Stimulated activated naive CD8-positive, alpha-beta T cell treated with anti-CD3 and anti-CD28 coated beads, Interleukin-15, Interleukin-2, amounts not matched to agents 100 U/mL and 50 U/mL, for 24 hours (primary cell): ENCODE results near the gene PYGO2.

ENCODE experiments used
- ATAC-seq: fragments of 150-1000 bp; cut with Tn5 transposase; one replicate; pipeline ENCODE4 v1.10.0; 2021
- DNase-seq: peaks from one replicate; pipeline ENCODE4 v3.0.0; 2021

Gene PYGO2

DNA sequence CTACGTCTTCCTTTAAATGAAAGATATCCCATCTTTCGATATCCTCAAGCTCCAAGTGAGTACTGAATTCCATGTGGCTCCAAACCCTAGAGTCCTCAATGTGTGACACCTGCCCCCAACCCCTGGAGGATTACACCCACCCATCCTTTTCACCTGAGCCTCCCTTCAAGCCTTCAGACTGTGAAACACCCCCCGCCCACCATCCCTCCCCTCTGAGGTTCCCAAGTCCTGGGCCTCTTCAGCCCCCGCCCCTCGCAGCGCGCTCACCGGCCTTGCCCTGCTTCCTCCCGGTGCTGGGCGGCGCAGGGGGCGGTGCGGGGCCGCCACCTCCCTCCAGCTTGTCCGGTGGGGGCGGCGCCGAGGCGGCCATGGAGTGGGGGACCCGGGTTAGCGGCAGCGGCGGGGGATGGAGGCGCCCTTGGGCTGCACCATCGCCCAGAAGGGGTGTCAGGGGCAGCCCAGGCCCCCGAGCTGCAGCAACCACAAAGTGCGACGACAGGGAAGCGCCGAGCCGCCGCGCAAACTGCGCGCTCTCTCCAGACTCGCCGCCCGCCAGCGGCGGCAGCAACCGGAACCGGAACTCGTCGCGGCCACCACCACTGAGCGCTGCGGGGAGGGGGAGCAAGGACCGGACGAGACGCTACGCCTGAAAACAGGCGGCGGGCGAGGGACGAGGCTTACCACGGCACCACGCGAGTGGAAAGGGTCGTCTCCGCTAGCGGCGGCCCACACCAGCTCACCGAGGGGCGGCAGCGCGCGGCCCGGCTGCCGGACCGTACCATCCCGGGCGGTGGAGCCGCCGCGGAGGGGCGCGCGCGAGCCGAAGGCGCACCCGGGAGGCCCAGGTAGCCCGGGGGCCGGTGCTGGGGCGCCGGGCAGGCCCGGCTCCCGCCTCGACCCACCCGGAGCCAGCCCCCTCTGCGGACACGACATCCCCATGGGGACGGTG is at the start of gene PYGO2:
Gene PYGO2, minus strand, starts transcription at position 576 of the 949 bp plus-strand sequence. Its CDS starts 206 bp downstream, at position 370.
- peak; percentile 88 for DNase-seq
- ATAC-seq, result peak; percentile 85

DNA sequence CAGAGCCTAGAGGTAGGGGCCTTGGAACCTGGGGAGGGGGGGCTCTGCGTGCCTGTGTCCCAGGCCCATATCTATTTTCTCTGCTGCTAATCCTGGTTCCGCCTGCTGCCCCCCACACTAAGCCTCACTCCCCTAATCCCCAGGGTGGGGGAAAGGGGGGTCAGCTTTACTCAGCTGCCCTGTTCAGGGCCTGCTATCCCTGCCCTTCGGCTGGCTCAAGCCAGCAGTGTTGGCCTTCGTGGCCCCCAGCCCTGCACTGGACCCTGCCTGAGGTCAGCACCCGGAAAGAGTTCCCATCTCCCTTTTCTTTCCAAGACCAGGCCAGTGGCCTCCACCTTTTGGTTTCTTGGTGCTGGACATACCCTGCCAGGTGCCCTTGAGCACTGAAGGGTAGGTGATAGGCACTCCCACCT is 49.4 kb upstream of the PYGO2 start:
- ATAC-seq, result no peak
- DNase-seq, result no peak

DNA sequence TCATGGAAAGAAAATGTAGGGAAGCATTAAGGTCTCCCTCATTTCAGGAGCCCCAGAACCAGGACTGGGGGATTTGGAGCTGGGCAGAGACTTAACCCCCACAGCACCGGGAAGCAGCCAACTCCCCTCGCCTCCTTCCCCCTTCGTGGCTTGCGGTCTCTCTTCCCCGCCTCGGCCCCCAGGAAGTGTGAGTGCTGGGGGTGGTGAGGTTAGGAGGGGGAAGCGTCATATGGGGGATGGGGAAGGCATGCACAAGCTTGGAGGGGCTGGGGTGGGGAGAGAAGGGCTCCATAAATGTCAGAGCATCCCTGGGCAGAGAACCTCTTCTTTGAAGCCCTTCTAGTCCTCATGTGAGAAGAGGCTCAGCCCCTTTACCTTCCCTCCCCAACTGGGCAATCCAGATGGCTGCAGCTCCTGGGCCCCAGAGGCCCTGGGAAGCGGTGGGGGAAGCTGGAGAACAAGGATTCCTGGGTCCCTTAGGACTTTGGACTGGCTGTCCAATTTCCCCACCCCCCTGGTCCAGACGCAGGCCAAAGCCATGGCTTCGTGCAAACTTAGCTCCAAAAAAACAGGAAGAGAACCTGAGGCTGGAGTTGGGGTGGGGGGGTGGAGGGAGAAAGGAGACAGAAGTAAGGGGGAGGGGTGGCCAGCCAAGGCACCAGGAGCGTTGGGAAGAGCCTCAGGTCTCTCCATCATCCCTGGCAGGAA is 48.8 kb upstream of the PYGO2 start:
- no peak for DNase-seq
- no peak for ATAC-seq

DNA sequence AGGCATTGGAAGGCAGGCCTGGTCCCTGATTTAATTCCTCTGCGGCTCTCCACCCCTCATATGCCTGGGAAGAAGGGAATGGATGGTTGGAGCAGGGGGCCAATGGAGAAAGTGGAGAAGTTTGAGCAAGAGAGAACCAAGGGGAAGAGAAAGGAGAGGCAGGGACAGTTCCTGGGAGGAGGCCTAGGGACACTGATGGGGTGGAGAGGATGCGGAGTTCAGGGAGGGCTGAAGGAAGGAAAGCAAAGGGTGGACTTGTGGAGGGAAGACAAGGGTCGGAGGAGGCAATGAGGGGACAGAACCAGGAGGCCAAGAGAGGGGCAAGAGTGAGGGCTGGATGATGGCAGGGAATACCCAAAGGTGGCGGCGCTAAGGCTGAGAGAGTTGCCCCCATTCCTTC is 48.2 kb upstream of the PYGO2 start:
- ATAC-seq (no peak), DNase-seq (no peak)

- DNase-seq, result no peak
- no peak for ATAC-seq
Measured at GRCh38 chr1:155009221-155009711, 47.7 kb upstream of the PYGO2 start.

DNA sequence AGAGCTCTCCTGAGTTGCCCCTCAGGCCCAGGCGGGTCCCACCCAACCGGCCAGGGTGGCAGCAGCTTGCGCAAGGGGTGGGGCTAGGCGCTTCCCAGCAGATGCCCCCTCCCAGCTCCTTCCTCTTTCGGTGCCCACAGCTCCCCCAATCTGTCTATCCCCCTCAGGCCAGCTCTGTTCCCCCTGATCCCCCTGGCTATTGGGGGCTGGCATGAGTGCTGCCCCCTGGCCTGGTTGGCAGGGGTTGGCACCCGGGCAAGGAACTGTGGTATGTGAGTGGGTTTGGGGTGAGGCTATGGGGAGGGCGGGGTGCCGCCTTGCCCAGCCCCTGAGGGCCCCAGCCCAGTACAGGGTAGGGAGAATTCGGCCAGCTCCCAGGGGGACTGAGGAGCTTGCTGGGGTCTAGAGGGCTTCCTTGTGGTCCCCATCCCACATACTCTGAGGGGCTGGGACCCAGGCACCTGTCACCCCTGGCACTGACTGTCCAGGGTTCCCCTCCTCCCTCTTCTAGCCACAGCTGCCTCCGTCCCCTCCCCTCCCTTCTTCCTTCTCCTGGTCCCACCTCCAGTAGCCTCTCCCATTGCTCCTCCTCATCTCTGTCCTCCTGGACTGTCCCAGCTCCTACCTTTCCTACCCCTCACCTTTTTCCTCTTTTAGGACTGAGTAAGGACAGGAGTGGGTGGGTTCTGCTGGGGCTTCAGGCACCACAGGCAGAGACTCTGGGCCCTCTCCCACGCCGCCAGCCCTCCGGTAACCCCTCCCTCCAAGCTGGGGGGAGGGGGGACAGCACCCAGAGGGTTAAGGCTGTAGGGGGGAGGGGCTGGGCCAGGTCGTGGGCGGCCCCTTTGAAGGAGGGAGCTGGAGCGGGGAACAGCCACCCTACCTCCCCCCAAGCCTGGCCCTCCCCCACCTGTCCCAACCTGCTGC is 46.7 kb upstream of the PYGO2 start:
- ATAC-seq (no peak), DNase-seq (no peak)

- no peak for ATAC-seq
- no peak for DNase-seq
Measured at GRCh38 chr1:155007251-155007828, 45.8 kb upstream of the PYGO2 start.

DNA sequence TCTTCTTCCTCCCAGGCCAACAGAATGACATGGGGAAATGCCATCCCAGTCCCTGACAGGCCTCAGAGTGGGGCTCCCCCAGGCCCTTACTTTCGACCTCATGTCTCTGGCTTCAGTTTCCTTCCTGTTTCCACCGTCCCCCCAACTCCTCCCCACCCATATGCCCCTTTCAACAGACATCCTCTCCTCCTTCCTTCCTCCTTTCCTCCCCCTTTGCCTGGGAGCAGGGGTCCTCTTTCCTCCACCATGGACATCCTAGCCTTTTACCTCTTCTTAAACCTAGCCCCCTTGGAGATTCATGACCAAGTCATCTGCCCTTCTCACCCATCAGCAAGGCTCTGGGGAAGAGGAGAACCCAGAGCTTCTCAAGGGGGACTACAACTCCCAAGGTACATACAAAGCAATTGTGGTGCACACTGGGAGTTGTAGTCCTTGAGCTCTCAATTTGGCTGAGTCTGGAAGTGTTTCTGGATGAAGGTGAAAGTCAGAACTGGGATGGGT is 45.1 kb upstream of the PYGO2 start:
- DNase-seq (peak; percentile 66), ATAC-seq (peak; percentile 51)

DNA sequence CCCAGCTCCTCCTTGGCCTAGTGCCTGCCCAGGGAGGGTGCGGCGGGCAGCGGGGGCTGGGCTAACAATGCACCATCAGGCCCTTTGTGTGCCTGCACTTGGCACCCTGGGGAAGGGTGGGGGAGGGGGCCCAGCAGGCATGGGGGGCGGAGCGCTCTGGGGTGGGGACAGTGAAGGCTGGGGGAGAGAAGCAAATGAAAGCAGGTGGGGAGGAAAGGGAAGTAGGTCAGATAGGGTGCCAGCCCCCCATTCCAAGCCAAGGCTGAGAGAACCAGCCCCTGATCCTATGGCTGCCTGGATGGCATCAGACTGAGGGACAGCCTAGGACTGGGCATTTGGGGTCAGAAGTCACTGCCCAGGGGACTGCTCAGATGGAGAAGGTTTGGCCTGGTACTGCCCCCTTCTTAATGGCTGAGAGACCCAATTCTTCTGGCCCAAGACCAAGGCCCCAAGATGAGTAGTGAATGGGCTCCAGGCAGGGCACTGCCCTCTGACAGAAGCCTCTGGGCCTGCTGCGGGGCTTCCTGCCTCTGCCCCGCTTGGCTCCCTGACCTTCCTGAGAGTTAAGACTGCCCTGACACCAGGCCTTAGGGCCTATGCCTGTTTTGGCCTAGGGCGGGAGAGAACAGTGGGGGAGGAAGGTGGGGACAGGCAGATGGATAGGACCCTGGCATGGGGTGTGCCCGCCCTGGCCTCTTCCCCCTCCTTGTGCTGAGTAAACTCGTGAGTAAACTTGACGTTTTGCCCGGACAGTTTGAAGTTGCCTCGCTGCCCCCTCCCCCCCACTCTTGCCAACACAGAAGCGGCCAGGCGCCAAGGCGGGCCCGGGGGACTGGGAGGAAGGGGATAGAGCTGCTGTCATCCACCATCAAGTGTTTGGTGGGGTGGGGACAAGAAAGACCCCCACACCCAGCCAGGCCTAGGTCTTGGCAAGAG is 43.8 kb upstream of the PYGO2 start:
- DNase-seq, result no peak
- ATAC-seq, result no peak

DNA sequence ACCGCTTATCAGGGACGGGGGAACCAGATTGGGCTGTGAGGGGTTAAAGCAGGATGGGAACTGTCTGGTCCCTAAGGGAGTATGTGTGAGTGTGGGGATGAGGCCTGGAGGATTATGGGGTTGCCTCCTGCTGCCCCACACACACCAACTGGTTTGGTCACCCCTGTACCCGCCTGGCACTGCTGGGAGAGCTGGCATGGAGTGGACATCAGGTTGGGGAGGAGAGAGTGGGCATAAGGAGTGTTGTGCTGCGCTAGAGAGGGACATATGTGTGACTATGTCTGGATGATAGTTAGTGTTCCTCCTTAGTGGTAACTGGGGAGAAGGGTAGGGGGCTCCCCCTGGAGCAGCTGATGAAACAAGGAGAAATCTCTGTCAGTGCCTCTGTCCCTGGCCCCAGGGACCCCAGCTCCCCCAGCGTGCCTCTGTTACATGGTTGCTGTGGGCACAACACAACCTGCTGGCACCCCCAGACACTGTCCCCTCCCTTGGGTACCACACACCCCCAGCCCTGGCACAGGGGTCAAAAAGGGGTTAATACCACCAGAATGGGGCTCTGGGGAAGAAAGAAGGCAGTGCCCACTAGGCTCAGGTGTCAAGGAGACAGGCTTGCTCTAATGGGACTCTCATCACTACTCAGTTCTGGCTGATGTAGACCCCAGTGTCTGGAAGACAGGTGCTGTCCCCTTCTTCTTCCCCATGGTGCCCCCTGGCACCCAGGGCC is 42.9 kb upstream of the PYGO2 start:
- ATAC-seq (no peak), DNase-seq (no peak)

- ATAC-seq, result no peak
Measured at GRCh38 chr1:155003766-155004351, 42.3 kb upstream of the PYGO2 start.

DNA sequence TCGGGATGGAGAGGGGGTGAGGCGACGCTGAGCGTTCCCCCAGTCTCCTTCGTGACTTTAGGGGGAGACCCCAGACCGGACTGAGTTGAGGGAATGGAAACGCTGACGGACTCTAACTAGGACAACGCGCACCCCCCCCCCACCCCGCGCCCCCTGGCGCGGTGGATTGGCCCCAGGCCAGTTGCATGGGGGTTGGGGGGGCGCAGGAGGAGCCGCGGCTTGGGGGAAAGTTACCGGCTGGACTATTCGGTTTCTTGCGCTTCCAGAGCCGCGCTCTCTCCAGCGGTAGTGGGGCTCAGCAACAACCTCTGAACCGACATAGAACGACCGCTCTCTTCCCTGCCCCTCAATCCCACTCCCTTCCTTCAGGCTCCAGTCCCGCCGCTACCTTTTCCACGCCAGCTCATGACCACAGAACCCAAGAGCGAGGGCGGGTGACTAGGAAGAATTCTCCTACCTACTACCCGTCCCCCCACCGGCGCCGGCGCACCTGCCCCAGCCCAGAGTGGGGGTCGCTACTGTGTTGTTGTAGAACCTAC is 41.7 kb upstream of the PYGO2 start:
- no peak for ATAC-seq
- DNase-seq, result no peak

More at GRCh38 chr1:155003766-155004351, 42.3 kb upstream of the PYGO2 start:
- DNase-seq, result no peak

GRCh38 chr1:155002464-155003226 is 41.1 kb upstream of the PYGO2 start, which contains the start of gene ZBTB7B:
TSS of gene ZBTB7B (plus strand) at chr1:155002802. CDS start at chr1:155014661, 11,859 bp downstream.
- DNase-seq (no peak), ATAC-seq (no peak)

- peak; percentile 67 for ATAC-seq
Measured at GRCh38 chr1:155001675-155002463, 40.3 kb upstream of the PYGO2 start.

GRCh38 chr1:155001425-155001674 is 39.8 kb upstream of the PYGO2 start:
- DNase-seq (no peak), ATAC-seq (no peak)

More at GRCh38 chr1:155001675-155002463, 40.3 kb upstream of the PYGO2 start:
- peak; percentile 99 for DNase-seq

- peak; percentile 52 for ATAC-seq
- peak; percentile 92 for DNase-seq
Measured at GRCh38 chr1:155000726-155001424, 39.3 kb upstream of the PYGO2 start.

DNA sequence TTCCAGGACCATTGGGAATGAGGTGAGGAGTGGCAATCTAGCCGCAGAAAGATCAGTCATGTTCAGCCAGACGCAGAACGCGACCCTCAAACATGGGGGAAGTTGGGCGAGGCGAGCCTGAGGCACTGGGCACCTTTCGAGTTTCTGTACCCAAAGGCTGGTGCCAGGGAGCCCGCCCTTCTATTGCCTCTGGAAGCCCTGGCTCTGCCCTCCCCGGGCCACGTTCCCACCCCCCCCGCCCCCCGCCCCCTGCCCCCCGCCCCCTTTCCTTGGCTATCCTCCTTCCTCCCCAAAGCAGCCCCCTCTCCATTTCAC is 38.8 kb upstream of the PYGO2 start:
- no peak for ATAC-seq
- no peak for DNase-seq
